ENCODE data around the gene AGTRAP. TPM values are rescaled to one million over a fixed set of nuclear protein-coding genes. Genes with fewer than 3 reads are reported as not detected.

AGTRAP gene
- total RNA-seq, 1 donor from 2014 or later = 25.1 TPM

- no peak overlapping the region for H3K4me3 Mint-ChIP-seq (ENCODE audit: unreplicated experiment)
- no peak overlapping the region for H3K27ac Mint-ChIP-seq (ENCODE audit: unreplicated experiment)
- peaks cover 20% of the 10 kb centered on the region for H3K4me1 Mint-ChIP-seq (ENCODE audit: unreplicated experiment)
- DNase-seq (ENCODE audit: low spot score) = no peak
- TF ChIP-seq CTCF (IDR thresholded peaks at IDR 0.05; ENCODE audit: unreplicated experiment) = no peak
- peaks cover 26% of the 10 kb centered on the region for H3K36me3 Mint-ChIP-seq (ENCODE audit: low read depth, unreplicated experiment)
- H3K27me3 Mint-ChIP-seq (ENCODE audit: unreplicated experiment) = peaks cover 2% of the 10 kb centered on the region
- H3K9me3 Mint-ChIP-seq (ENCODE audit: unreplicated experiment) = no peaks in the 10 kb centered on the region
Observed at GRCh38 chr1:11799896-11800295, 64.0 kb downstream of the AGTRAP start.

GRCh38 chr1:11800391-11800755 lies 64.4 kb downstream of the AGTRAP start:
- Mint-ChIP-seq H3K9me3 (ENCODE audit: unreplicated experiment) (no peaks in the 10 kb centered on the region), H3K4me3 (ENCODE audit: unreplicated experiment) (no peak overlapping the region), H3K4me1 (ENCODE audit: unreplicated experiment) (peaks cover 20% of the 10 kb centered on the region), H3K36me3 (ENCODE audit: low read depth, unreplicated experiment) (peaks cover 23% of the 10 kb centered on the region), H3K27ac (ENCODE audit: unreplicated experiment) (no peak overlapping the region), H3K27me3 (ENCODE audit: unreplicated experiment) (peaks cover 2% of the 10 kb centered on the region)
- no peak for DNase-seq (ENCODE audit: low spot score)
- TF ChIP-seq CTCF (IDR thresholded peaks at IDR 0.05; ENCODE audit: unreplicated experiment) = no peak

Other genes starting within 250 kb of the AGTRAP start
- 1.6 TPM for gene FBXO2, start 81.7 kb upstream of the AGTRAP start, total RNA-seq (ENCODE audit: unreplicated experiment)
- gene FBXO44, start 81.3 kb upstream of the AGTRAP start, total RNA-seq (ENCODE audit: unreplicated experiment) = 10.2 TPM
- 1.1 TPM for gene FBXO6, start 71.9 kb upstream of the AGTRAP start, total RNA-seq (ENCODE audit: unreplicated experiment)
- gene MAD2L2, start 55.0 kb upstream of the AGTRAP start, total RNA-seq (ENCODE audit: unreplicated experiment) = 28.0 TPM
- 0.46 TPM for gene DRAXIN, start 44.4 kb upstream of the AGTRAP start, total RNA-seq (ENCODE audit: unreplicated experiment)
- 0.44 TPM for gene C1orf167, start 26.1 kb downstream of the AGTRAP start, total RNA-seq (ENCODE audit: unreplicated experiment)
- gene MTHFR, start 69.8 kb downstream of the AGTRAP start, total RNA-seq (ENCODE audit: unreplicated experiment) = 27.2 TPM
- gene CLCN6, start 70.1 kb downstream of the AGTRAP start, total RNA-seq (ENCODE audit: unreplicated experiment) = 42.9 TPM
- not detected for gene NPPA, start 111.6 kb downstream of the AGTRAP start, total RNA-seq (ENCODE audit: unreplicated experiment)
- not detected for gene NPPB, start 122.8 kb downstream of the AGTRAP start, total RNA-seq (ENCODE audit: unreplicated experiment)
- 38.0 TPM for gene KIAA2013, start 190.3 kb downstream of the AGTRAP start, total RNA-seq (ENCODE audit: unreplicated experiment)
- gene PLOD1, start 198.6 kb downstream of the AGTRAP start, total RNA-seq (ENCODE audit: unreplicated experiment) = 173 TPM
- 59.4 TPM for gene MFN2, start 244.3 kb downstream of the AGTRAP start, total RNA-seq (ENCODE audit: unreplicated experiment)

Data from endothelial cell (in vitro differentiated cells).